GM18867 (cell line): ENCODE measurements around the gene FSHR.
A peak's percentile ranks its signal among the peaks of the same experiment; 100 is the strongest.

ENCODE experiments used
- ATAC-seq: cut with Tn5 transposase; IDR thresholded peaks from one replicate; pipeline ENCODE4 v1.9.1; 2021; ENCODE audit warnings: mild to moderate bottlenecking, moderate library complexity; ENCODE audit not compliant: unreplicated experiment

The FSHR gene

GRCh38 chr2:48915227-48915626 is 239.1 kb downstream of the FSHR start:
- ATAC-seq, result no peak

- ATAC-seq, result peak; percentile 98
These were observed 239.7 kb downstream of the FSHR start for GRCh38 chr2:48914477-48915089.
